Hypothalamus (tissue), 51 donors: ENCODE data around the gene TLL1.

Experiments used
- DNase-seq, 51 donors: peaks; one replicate each; lab custom pipeline; 2025; lab: John Stamatoyannopoulos, UW

Gene TLL1

GRCh38 chr4:165970703-165971420, 97.8 kb downstream of the TLL1 start:
- DNase-seq = no peak

GRCh38 chr4:165971446-165971845, 98.4 kb downstream of the TLL1 start:
- DNase-seq = no peak

GRCh38 chr4:165971933-165972332, 98.9 kb downstream of the TLL1 start:
- no peak for DNase-seq

GRCh38 chr4:165972747-165973146, 99.7 kb downstream of the TLL1 start:
- DNase-seq = no peak

- no peak for DNase-seq
These were observed 109.9 kb downstream of the TLL1 start for GRCh38 chr4:165982934-165983333.

GRCh38 chr4:165986956-165987698, 114.1 kb downstream of the TLL1 start:
- no peak for DNase-seq

GRCh38 chr4:165991325-165992180, 118.5 kb downstream of the TLL1 start:
- DNase-seq = no peak

GRCh38 chr4:165992283-165992682, 119.2 kb downstream of the TLL1 start:
- DNase-seq = no peak

GRCh38 chr4:165994701-165995100, 121.7 kb downstream of the TLL1 start:
- no peak for DNase-seq

- no peak for DNase-seq
These were observed 130.8 kb downstream of the TLL1 start for GRCh38 chr4:166003811-166004210.

- no peak for DNase-seq
These were observed 133.2 kb downstream of the TLL1 start for GRCh38 chr4:166006217-166006616.

- no peak for DNase-seq
These were observed 135.5 kb downstream of the TLL1 start for GRCh38 chr4:166008510-166008909.

- DNase-seq = no peak
These were observed 139.3 kb downstream of the TLL1 start for GRCh38 chr4:166012129-166013030.

- DNase-seq = no peak
These were observed 141.4 kb downstream of the TLL1 start for GRCh38 chr4:166014411-166014810.

- DNase-seq = no peak
These were observed 144.8 kb downstream of the TLL1 start for GRCh38 chr4:166017804-166018203.

GRCh38 chr4:166019441-166020220, 146.6 kb downstream of the TLL1 start:
- no peak for DNase-seq

- no peak for DNase-seq
These were observed 148.6 kb downstream of the TLL1 start for GRCh38 chr4:166021617-166022016.

- DNase-seq = no peak
These were observed 161.9 kb downstream of the TLL1 start for GRCh38 chr4:166034965-166035364.

GRCh38 chr4:166039822-166040221, 166.8 kb downstream of the TLL1 start:
- DNase-seq = no peak
